Measurements from ENCODE around the gene RINL.
"Not testable (repeated sequence)": the region's sequence is repeated elsewhere in the genome, so short reads cannot be mapped to it uniquely, and the experiment has no call there.

The RINL gene

GRCh38 chr19:38875656-38876395 lies 2.2 kb downstream of the RINL start:
- no peak for DNase-seq (ENCODE audit: low read depth in 2 of 2)

GRCh38 chr19:38873400-38873799 lies 4.7 kb downstream of the RINL start:
- not testable (repeated sequence) for DNase-seq (ENCODE audit: low read depth in 2 of 2)

GRCh38 chr19:38870612-38871011 lies 7.5 kb downstream of the RINL start:
- DNase-seq (ENCODE audit: low read depth in 2 of 2): no peak

- peak; percentile 87 for DNase-seq (ENCODE audit: low read depth in 2 of 2)
Measured at GRCh38 chr19:38869836-38870607, 8.1 kb downstream of the RINL start.

- no peak for DNase-seq (ENCODE audit: low read depth in 2 of 2)
Measured at GRCh38 chr19:38869160-38869835, 8.8 kb downstream of the RINL start.

- DNase-seq (ENCODE audit: low read depth in 2 of 2): no peak
Measured at GRCh38 chr19:38868551-38868950, 9.5 kb downstream of the RINL start.

GRCh38 chr19:38867171-38867780 lies 10.8 kb downstream of the RINL start:
- no peak for DNase-seq (ENCODE audit: low read depth in 2 of 2)

- no peak for DNase-seq (ENCODE audit: low read depth in 2 of 2)
Measured at GRCh38 chr19:38862321-38863059, 15.6 kb downstream of the RINL start.

- no peak for DNase-seq (ENCODE audit: low read depth in 2 of 2)
Measured at GRCh38 chr19:38861368-38861767, 16.7 kb downstream of the RINL start.

GRCh38 chr19:38859631-38860204 lies 18.4 kb downstream of the RINL start:
- not testable (repeated sequence) for DNase-seq (ENCODE audit: low read depth in 2 of 2)

GRCh38 chr19:38856813-38857212 lies 21.3 kb downstream of the RINL start:
- no peak for DNase-seq (ENCODE audit: low read depth in 2 of 2)

GRCh38 chr19:38855751-38856150 lies 22.3 kb downstream of the RINL start:
- DNase-seq (ENCODE audit: low read depth in 2 of 2): not testable (repeated sequence)

- DNase-seq (ENCODE audit: low read depth in 2 of 2): not testable (repeated sequence)
Measured at GRCh38 chr19:38854961-38855360, 23.1 kb downstream of the RINL start.

GRCh38 chr19:38853214-38853613 lies 24.9 kb downstream of the RINL start:
- no peak for DNase-seq (ENCODE audit: low read depth in 2 of 2)

- DNase-seq (ENCODE audit: low read depth in 2 of 2): peak in 1 of 2 donors; percentile 40
Measured at GRCh38 chr19:38852231-38853044, 25.6 kb downstream of the RINL start.

GRCh38 chr19:38851622-38852230 lies 26.3 kb downstream of the RINL start:
- peak; percentile 75 to 81 for DNase-seq (ENCODE audit: low read depth in 2 of 2)

- no peak for DNase-seq (ENCODE audit: low read depth in 2 of 2)
Measured at GRCh38 chr19:38850976-38851621, 27.0 kb downstream of the RINL start.

GRCh38 chr19:38850436-38850975 lies 27.6 kb downstream of the RINL start:
- peak in 1 of 2 donors; percentile 97 for DNase-seq (ENCODE audit: low read depth in 2 of 2)
